ENCODE results near the gene TTLL6. TPM values are rescaled to one million over a fixed set of nuclear protein-coding genes. Genes with fewer than 3 reads are reported as not detected.

Gene TTLL6
- total RNA-seq, 1 donor from 2014 or later: not detected

- no peak for DNase-seq (ENCODE audit: low read depth)
These were observed 55.9 kb downstream of the TTLL6 start for GRCh38 chr17:48761114-48761513.

- no peak for DNase-seq (ENCODE audit: low read depth)
These were observed 56.6 kb downstream of the TTLL6 start for GRCh38 chr17:48760411-48760810.

- no peak for DNase-seq (ENCODE audit: low read depth)
These were observed 57.7 kb downstream of the TTLL6 start for GRCh38 chr17:48759288-48759687.

GRCh38 chr17:48757524-48757961 is 59.5 kb downstream of the TTLL6 start:
- no peak for DNase-seq (ENCODE audit: low read depth)

GRCh38 chr17:48756830-48757251 is 60.2 kb downstream of the TTLL6 start:
- no peak for DNase-seq (ENCODE audit: low read depth)

- DNase-seq (ENCODE audit: low read depth): no peak
These were observed 61.7 kb downstream of the TTLL6 start for GRCh38 chr17:48755356-48755755.

GRCh38 chr17:48754500-48755261 is 62.3 kb downstream of the TTLL6 start:
- no peak for DNase-seq (ENCODE audit: low read depth)

- peak; percentile 82 for DNase-seq (ENCODE audit: low read depth)
These were observed 63.1 kb downstream of the TTLL6 start for GRCh38 chr17:48753794-48754499.

- no peak for DNase-seq (ENCODE audit: low read depth)
These were observed 64.4 kb downstream of the TTLL6 start for GRCh38 chr17:48752399-48753288.

- DNase-seq (ENCODE audit: low read depth): no peak
These were observed 65.2 kb downstream of the TTLL6 start for GRCh38 chr17:48751733-48752398.

- peak; percentile 60 for DNase-seq (ENCODE audit: low read depth)
These were observed 65.9 kb downstream of the TTLL6 start for GRCh38 chr17:48751172-48751571.

GRCh38 chr17:48749621-48750553 is 67.1 kb downstream of the TTLL6 start:
- no peak for DNase-seq (ENCODE audit: low read depth)

GRCh38 chr17:48748718-48749566 is 68.1 kb downstream of the TTLL6 start:
- no peak for DNase-seq (ENCODE audit: low read depth)

- DNase-seq (ENCODE audit: low read depth): no peak
These were observed 69.3 kb downstream of the TTLL6 start for GRCh38 chr17:48747445-48748363.

- DNase-seq (ENCODE audit: low read depth): no peak
These were observed 70.0 kb downstream of the TTLL6 start for GRCh38 chr17:48746916-48747444.

- no peak for DNase-seq (ENCODE audit: low read depth)
These were observed 71.4 kb downstream of the TTLL6 start for GRCh38 chr17:48745381-48746275.

- DNase-seq (ENCODE audit: low read depth): no peak
These were observed 76.5 kb downstream of the TTLL6 start for GRCh38 chr17:48740537-48740936.

All from myocyte (in vitro differentiated cells).